Activated naive CD8-positive, alpha-beta T cell (primary cell): ENCODE results near the gene F10.

Experiments
- H3K27ac Mint-ChIP-seq: one replicate; pipeline ENCODE4 v1.8.0; 2021; ENCODE audit warnings: mixed read lengths
- H3K27me3 Mint-ChIP-seq: one replicate; pipeline ENCODE4 v1.8.0; 2021; ENCODE audit warnings: mixed read lengths
- H3K36me3 Mint-ChIP-seq: one replicate; pipeline ENCODE4 v1.8.0; 2021; ENCODE audit warnings: mixed read lengths
- H3K4me1 Mint-ChIP-seq: one replicate; pipeline ENCODE4 v1.8.0; 2021; ENCODE audit warnings: low read depth, mixed read lengths
- H3K4me3 Mint-ChIP-seq: one replicate; pipeline ENCODE4 v1.8.0; 2021; ENCODE audit warnings: mild to moderate bottlenecking, mixed read lengths
- H3K9me3 Mint-ChIP-seq: one replicate; pipeline ENCODE4 v1.8.0; 2021; ENCODE audit warnings: low read depth, mixed read lengths

The F10 gene

DNA sequence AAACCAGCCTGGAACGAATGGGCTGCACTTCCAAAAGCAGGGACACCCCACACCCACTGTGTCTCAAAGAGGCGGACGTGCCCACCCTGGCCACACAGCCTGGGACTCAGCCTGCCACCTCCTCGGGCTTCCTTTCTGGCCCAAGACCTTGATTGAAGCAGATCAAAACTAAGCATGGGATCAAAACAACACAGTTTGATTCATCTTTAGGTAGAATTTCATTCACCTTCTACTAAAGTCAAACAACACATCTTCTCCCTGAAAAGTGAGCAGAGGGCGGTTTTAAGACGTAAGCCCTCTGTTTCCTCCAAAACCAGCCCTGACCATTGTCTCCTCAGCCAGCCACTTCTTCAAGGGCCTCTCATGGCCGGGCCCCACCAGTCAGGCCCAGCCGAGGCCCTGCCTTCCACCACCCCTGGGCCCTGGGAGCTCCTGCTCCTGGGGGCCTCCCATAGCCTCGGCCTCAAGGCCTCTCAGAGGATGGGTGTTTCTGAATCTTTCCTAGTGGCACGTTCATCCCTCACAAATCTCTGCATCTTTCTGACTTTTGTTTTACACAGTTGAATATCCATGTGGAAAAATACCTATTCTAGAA, 6.3 kb upstream of the F10 start:
- Mint-ChIP-seq H3K27ac (no peak overlapping the region), H3K4me1 (no peaks in the 10 kb centered on the region), H3K9me3 (no peaks in the 10 kb centered on the region), H3K27me3 (no peaks in the 10 kb centered on the region), H3K36me3 (no peaks in the 10 kb centered on the region), H3K4me3 (no peak overlapping the region)

DNA sequence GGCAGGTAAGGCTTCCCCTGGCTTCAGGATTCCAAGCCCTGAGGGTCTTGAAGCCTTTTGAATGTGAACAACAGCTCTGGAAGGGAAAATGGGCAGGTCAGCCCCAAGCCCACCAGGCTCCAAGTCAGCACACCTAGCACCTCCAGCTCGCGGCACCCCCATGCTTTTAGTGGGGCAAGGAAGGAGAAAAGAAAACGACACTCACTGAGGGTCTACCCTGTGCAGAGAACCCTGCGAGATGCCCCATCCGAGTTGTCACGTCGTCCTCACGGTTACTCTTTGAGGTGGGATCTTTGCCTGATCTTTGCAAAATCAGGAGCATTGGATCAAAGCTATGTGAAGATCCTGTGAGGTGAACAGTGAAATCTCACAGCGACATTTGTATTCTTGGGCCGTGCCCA, 5.7 kb upstream of the F10 start:
- Mint-ChIP-seq H3K4me3 (no peak overlapping the region), H3K36me3 (no peaks in the 10 kb centered on the region), H3K4me1 (no peaks in the 10 kb centered on the region), H3K9me3 (no peaks in the 10 kb centered on the region), H3K27me3 (no peaks in the 10 kb centered on the region), H3K27ac (no peak overlapping the region)

- Mint-ChIP-seq H3K27ac (no peak overlapping the region), H3K4me3 (no peak overlapping the region), H3K36me3 (no peaks in the 10 kb centered on the region), H3K27me3 (no peaks in the 10 kb centered on the region), H3K9me3 (no peaks in the 10 kb centered on the region), H3K4me1 (no peaks in the 10 kb centered on the region)
Observed at GRCh38 chr13:113117335-113117872, 5.2 kb upstream of the F10 start.

DNA sequence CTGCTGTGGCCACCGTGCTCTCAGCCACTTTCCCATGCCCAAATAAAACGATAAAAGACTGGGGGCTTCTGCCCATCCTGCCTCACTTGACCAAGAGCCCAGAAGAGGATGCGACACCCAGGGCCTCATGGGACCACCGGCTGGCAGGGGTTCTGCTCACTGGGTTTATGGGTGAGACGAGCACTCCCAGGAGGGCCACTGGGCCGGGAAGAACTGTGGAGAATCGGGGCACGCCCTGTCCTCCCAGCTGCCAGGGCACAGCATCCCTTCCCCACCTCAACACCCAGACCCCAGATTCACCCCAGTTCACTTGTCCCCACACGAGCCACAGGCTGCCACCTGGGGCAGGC, 4.7 kb upstream of the F10 start:
- Mint-ChIP-seq H3K4me1 (no peaks in the 10 kb centered on the region), H3K9me3 (no peaks in the 10 kb centered on the region), H3K36me3 (no peaks in the 10 kb centered on the region), H3K27ac (no peak overlapping the region), H3K4me3 (no peak overlapping the region), H3K27me3 (no peaks in the 10 kb centered on the region)

DNA sequence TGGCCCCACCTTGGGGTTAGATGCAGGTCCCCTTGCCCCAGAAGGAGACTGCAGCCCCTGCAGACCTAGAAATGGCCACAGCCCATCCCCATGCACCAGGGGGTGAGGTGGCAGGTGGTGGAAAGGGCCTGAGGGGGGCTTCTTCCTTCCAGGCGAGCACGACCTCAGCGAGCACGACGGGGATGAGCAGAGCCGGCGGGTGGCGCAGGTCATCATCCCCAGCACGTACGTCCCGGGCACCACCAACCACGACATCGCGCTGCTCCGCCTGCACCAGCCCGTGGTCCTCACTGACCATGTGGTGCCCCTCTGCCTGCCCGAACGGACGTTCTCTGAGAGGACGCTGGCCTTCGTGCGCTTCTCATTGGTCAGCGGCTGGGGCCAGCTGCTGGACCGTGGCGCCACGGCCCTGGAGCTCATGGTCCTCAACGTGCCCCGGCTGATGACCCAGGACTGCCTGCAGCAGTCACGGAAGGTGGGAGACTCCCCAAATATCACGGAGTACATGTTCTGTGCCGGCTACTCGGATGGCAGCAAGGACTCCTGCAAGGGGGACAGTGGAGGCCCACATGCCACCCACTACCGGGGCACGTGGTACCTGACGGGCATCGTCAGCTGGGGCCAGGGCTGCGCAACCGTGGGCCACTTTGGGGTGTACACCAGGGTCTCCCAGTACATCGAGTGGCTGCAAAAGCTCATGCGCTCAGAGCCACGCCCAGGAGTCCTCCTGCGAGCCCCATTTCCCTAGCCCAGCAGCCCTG, 4.2 kb upstream of the F10 start:
- Mint-ChIP-seq H3K4me3 (no peak overlapping the region), H3K27me3 (no peaks in the 10 kb centered on the region), H3K4me1 (no peaks in the 10 kb centered on the region), H3K36me3 (no peaks in the 10 kb centered on the region), H3K9me3 (no peaks in the 10 kb centered on the region), H3K27ac (no peak overlapping the region)

GRCh38 chr13:113119166-113119821, 3.3 kb upstream of the F10 start:
- no peak overlapping the region for H3K4me3 Mint-ChIP-seq
- H3K27ac Mint-ChIP-seq = no peak overlapping the region
- no peaks in the 10 kb centered on the region for H3K27me3 Mint-ChIP-seq
- no peaks in the 10 kb centered on the region for H3K9me3 Mint-ChIP-seq
- no peaks in the 10 kb centered on the region for H3K4me1 Mint-ChIP-seq
- no peaks in the 10 kb centered on the region for H3K36me3 Mint-ChIP-seq

DNA sequence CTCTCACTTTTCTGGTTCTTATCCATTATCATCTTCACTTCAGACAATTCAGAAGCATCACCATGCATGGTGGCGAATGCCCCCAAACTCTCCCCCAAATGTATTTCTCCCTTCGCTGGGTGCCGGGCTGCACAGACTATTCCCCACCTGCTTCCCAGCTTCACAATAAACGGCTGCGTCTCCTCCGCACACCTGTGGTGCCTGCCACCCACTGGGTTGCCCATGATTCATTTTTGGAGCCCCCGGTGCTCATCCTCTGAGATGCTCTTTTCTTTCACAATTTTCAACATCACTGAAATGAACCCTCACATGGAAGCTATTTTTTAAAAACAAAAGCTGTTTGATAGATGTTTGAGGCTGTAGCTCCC, 2.8 kb upstream of the F10 start:
- Mint-ChIP-seq H3K27me3 (no peaks in the 10 kb centered on the region), H3K36me3 (no peaks in the 10 kb centered on the region), H3K9me3 (no peaks in the 10 kb centered on the region), H3K4me3 (no peak overlapping the region), H3K4me1 (no peaks in the 10 kb centered on the region), H3K27ac (no peak overlapping the region)

DNA sequence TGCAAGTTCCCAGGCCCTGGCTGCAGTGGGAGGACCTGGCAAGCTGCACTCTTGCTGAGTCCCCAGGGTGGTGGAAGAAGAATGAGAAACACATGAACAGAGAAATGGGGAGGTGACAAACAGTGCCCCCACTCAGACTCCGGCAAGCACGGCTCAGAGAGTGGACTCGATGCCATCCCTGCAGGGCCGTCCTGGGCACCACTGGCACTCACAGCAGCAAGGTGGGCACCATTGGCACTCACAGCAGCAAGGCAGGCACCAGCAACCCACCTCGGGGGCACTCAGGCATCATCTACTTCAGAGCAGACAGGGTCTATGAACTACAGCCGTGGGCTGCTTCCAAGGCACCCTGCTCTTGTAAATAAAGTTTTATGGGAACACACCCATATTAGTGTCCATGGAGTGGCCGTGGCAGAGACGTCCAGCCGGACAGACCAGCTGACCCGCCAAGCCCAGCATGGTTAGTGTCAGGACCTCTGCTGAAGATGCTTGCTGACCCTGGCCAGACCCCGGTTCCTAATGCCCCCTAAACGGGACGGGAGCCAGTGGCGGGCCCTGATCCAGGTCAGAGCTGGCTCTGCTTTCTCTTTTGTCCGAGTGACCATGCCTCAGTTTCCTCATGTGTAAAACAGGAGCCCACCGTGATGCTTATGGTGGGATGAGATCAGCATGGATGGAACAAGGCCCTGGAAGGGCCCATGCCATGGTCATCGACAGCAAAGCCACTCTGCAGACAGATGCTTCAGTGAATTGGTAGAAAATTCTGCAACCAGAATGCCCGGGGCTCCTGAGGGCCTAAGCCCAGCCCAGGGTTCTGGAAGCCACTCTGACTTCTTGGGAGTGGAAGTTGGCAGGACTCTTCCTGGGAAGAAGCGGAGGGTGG, 2.1 kb upstream of the F10 start:
- H3K9me3 Mint-ChIP-seq = no peaks in the 10 kb centered on the region
- H3K27me3 Mint-ChIP-seq = no peaks in the 10 kb centered on the region
- no peaks in the 10 kb centered on the region for H3K4me1 Mint-ChIP-seq
- no peak overlapping the region for H3K4me3 Mint-ChIP-seq
- no peak overlapping the region for H3K27ac Mint-ChIP-seq
- H3K36me3 Mint-ChIP-seq = no peaks in the 10 kb centered on the region

DNA sequence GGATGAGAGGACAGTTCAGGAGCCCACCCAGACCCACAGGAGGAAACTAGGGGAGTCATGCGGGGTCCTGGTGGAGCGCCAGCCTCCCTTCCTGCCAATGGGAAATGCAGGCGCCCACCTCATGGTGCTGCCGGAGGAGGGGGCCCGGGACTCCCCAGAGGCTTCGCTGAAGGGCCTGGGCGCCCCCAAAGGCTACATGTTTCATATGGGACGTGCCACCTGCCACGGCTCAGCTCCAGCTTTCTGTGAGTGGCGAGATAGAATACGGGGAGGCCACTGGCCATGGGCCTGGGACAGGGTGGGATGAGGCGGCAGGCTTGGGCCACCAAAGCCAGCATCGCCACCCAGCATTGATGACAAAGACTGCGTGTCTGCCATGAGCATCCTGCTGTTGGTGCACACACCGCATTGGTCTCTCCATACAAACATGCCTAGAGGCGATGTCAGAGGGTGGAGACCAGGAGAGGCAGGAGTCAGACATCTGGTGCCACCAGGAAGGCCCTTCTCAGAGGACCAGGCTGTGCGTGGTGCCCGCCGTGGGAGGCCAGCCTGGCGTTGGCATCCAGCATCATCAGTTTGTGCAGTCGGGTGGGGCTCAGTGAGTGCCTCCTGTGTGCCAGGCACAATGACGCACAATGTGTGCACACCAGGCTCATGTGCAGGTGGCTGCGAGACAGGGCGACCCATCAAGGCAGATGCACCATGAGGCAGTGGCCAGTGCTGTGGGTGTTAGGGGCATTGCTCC, 1.2 kb upstream of the F10 start:
- no peaks in the 10 kb centered on the region for H3K4me1 Mint-ChIP-seq
- H3K9me3 Mint-ChIP-seq = no peaks in the 10 kb centered on the region
- no peak overlapping the region for H3K4me3 Mint-ChIP-seq
- H3K27ac Mint-ChIP-seq = no peak overlapping the region
- no peaks in the 10 kb centered on the region for H3K27me3 Mint-ChIP-seq
- no peaks in the 10 kb centered on the region for H3K36me3 Mint-ChIP-seq

- no peaks in the 10 kb centered on the region for H3K4me1 Mint-ChIP-seq
- H3K4me3 Mint-ChIP-seq = no peak overlapping the region
- H3K27ac Mint-ChIP-seq = no peak overlapping the region
- H3K36me3 Mint-ChIP-seq = no peaks in the 10 kb centered on the region
- no peaks in the 10 kb centered on the region for H3K9me3 Mint-ChIP-seq
- H3K27me3 Mint-ChIP-seq = no peaks in the 10 kb centered on the region
Observed at GRCh38 chr13:113121928-113122471, 599 bp upstream of the F10 start.

GRCh38 chr13:113123226-113124201, 915 bp downstream of the F10 start:
- Mint-ChIP-seq H3K4me1 (no peaks in the 10 kb centered on the region), H3K27ac (no peak overlapping the region), H3K4me3 (no peak overlapping the region), H3K27me3 (peaks cover 3% of the 10 kb centered on the region), H3K9me3 (no peaks in the 10 kb centered on the region), H3K36me3 (no peaks in the 10 kb centered on the region)

GRCh38 chr13:113124211-113124970, 1.8 kb downstream of the F10 start:
- H3K9me3 Mint-ChIP-seq = no peaks in the 10 kb centered on the region
- no peak overlapping the region for H3K4me3 Mint-ChIP-seq
- H3K27me3 Mint-ChIP-seq = peaks cover 7% of the 10 kb centered on the region
- H3K36me3 Mint-ChIP-seq = no peaks in the 10 kb centered on the region
- H3K27ac Mint-ChIP-seq = no peak overlapping the region
- no peaks in the 10 kb centered on the region for H3K4me1 Mint-ChIP-seq
